Measurements from ENCODE around the gene LSM6.

The LSM6 gene

DNA sequence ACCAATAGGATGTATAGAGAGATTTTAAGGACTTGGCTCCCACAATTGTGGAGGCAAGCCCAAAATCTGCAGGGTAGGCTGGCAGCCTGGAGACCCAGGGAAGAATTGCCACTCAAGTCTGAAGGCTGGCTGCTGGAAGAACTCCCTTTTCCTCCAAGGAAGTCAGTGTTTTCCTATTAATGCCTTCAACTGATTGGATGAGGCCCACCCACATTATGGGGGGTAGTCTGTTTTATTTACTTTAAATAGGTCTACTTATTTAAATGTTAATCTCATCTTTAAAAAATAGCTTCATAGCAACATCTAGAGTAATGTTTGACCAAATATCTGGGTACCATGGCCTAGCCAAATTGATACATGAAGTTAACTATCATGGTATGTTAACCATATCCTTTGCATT is 18.7 kb downstream of the LSM6 start:
- TF ChIP-seq, protein P1, sequence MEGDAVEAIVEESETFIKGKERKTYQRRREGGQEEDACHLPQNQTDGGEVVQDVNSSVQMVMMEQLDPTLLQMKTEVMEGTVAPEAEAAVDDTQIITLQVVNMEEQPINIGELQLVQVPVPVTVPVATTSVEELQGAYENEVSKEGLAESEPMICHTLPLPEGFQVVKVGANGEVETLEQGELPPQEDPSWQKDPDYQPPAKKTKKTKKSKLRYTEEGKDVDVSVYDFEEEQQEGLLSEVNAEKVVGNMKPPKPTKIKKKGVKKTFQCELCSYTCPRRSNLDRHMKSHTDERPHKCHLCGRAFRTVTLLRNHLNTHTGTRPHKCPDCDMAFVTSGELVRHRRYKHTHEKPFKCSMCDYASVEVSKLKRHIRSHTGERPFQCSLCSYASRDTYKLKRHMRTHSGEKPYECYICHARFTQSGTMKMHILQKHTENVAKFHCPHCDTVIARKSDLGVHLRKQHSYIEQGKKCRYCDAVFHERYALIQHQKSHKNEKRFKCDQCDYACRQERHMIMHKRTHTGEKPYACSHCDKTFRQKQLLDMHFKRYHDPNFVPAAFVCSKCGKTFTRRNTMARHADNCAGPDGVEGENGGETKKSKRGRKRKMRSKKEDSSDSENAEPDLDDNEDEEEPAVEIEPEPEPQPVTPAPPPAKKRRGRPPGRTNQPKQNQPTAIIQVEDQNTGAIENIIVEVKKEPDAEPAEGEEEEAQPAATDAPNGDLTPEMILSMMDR (IDR thresholded peaks at IDR 0.05; ENCODE audit: insufficient read depth, low read depth, low read length, missing control alignments): no peak
- H3K4me3 ChIP-seq (ENCODE audit: low read depth, low read length): no peak overlapping the region
- DNase-seq (ENCODE audit: low read depth): no peak

DNA sequence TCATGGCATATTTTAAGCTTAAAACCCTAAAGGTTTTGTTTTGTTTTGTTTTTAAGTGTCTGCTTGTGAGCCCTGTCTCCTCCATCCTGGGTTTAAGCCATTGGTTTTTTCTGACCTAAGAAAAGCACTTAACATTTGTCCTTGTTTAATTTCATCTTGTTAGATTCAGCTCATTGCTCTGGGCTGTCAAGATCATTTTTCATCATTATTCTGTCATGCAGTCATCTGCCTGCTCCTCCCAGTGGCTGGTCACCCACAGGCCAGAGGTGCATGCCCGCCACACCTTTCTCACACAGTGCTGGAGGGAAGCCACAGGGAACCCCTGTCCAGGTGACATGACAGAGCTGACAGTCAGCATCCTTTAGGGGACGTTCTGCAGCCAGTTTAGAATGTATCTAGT is 27.1 kb downstream of the LSM6 start:
- no peak overlapping the region for H3K4me3 ChIP-seq (ENCODE audit: low read depth, low read length)
- DNase-seq (ENCODE audit: low read depth): no peak
- TF ChIP-seq, protein P1 (IDR thresholded peaks at IDR 0.05; ENCODE audit: insufficient read depth, low read depth, low read length, missing control alignments): no peak

DNA sequence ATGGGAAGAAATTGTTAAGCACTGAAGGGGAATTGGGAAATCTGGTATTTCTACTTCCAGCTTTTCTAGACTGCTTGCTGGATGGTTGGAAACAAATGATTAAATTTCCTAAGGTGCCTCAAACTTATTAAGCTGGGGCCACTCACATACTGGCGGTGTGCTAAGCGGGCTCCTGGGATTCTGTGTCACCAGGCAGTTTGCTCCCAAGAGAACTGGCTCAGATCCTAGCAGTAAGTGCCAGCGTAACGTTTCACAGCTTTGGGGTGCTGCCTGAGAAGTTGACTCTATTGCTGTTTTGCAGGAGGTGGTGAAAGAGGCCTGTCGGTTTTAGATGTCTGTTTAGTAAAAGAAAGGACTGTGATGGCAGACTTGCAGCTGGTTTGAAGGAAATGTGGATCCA is 31.9 kb downstream of the LSM6 start:
- no peak overlapping the region for H3K4me3 ChIP-seq (ENCODE audit: low read depth, low read length)
- DNase-seq (ENCODE audit: low read depth): no peak
- TF ChIP-seq, protein P1 (IDR thresholded peaks at IDR 0.05; ENCODE audit: insufficient read depth, low read depth, low read length, missing control alignments): no peak

DNA sequence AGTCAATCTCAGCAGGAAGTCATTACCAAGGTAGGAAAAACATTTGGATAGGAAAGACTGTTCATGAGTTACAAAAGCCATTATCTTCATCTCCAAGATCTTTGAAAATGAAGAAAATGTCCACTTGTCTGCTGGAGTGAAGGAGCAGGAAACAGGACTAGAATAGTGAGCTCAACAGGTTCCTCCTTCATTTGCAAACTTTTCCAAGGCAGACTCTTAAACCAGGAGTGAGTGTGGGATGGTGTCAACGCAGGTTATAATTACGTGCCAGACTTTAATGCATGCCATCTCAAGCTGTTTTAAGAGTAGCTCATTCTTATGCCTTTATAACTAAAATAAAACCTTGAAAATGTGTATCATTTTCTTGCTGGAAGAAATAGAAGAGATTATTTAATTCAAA is 35.4 kb downstream of the LSM6 start:
- DNase-seq (ENCODE audit: low read depth): no peak
- H3K4me3 ChIP-seq (ENCODE audit: low read depth, low read length): no peak overlapping the region
- TF ChIP-seq, protein P1 (IDR thresholded peaks at IDR 0.05; ENCODE audit: insufficient read depth, low read depth, low read length, missing control alignments): no peak

DNA sequence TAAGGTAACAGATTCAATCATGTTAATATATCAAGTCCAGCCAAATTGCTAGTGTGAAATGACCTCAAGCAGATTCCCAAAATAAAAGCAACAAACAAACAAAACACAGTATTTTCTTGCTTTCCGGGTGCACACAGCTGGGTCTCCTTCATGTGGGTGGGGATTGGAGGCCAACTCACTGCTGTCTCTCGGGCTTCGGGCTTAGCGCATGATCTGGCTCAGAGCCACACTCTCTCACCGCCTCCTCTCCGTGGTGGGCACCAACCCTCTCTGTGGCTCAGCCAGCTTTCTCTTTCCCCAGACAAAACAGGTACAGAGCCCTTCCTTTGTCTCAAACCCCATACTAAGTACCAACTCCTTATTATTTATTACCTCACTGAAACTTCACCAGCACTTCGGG is 35.9 kb downstream of the LSM6 start:
- TF ChIP-seq, protein P1 (IDR thresholded peaks at IDR 0.05; ENCODE audit: insufficient read depth, low read depth, low read length, missing control alignments): no peak
- no peak for DNase-seq (ENCODE audit: low read depth)
- no peak overlapping the region for H3K4me3 ChIP-seq (ENCODE audit: low read depth, low read length)

DNA sequence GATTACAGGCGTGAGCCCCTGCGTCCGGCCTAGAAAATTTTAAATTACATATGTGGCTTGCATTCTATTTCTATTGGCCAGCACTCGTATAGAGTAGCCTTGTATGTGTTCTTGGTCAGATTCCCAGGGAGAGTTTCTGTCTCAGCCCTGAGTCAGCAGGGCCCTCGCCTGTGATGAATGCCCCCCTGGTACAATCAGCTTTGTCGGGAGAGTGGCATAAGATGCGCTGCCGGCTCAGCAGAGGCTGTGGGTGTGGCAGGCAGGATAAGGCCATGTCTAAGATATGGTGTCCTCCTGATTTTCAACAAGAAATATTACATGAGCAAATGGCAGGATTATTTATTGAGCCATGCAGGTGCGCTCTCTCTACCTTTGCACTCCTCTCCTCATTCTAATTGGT is 37.3 kb downstream of the LSM6 start:
- no peak overlapping the region for H3K4me3 ChIP-seq (ENCODE audit: low read depth, low read length)
- TF ChIP-seq, protein P1 (IDR thresholded peaks at IDR 0.05; ENCODE audit: insufficient read depth, low read depth, low read length, missing control alignments): no peak
- DNase-seq (ENCODE audit: low read depth): no peak

DNA sequence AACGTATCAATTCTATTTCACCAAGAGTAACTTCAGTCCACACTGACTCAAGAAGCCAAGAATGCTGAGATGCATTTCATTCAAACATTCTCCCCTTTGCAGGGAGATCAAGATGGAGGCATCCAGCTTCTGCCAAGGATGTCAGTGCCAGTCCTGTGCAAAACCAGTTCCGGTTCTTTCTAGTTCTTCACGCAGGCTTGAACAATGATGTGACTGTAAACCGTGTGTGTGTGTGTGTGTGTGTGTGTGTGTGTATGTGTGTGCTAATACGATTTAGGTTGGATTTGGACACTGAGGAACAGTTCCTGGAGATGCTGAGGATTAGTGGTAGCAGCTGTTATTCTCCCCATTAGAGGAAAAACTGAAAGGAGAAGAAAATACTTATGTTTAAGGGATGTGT is 38.7 kb downstream of the LSM6 start, which contains the start of gene REELD1:
Gene REELD1 (plus strand): TSS at position 301 of the 400 bp plus-strand sequence. CDS start 2,415 bp downstream, outside the sequence.
- no peak within 1 kb of the TSS for H3K4me3 ChIP-seq (ENCODE audit: low read depth, low read length)
- no peak for DNase-seq (ENCODE audit: low read depth)
- TF ChIP-seq, protein P1 (IDR thresholded peaks at IDR 0.05; ENCODE audit: insufficient read depth, low read depth, low read length, missing control alignments): no peak

Data from GM12865 (cell line).